ENCODE results near the gene SPHK2.

- TF ChIP-seq CTCF (IDR thresholded peaks at IDR 0.05; ENCODE audit: low read depth, low read length) (no peak), EZH2phosphoT487 (IDR thresholded peaks at IDR 0.05; ENCODE audit: low read depth) (no peak)
Observed at GRCh38 chr19:48627201-48627864, 8.0 kb downstream of the SPHK2 start.
